Measurements from ENCODE around the gene FUZ. TPM values are rescaled to one million over a fixed set of nuclear protein-coding genes. Genes with fewer than 3 reads are reported as not detected.

The FUZ gene
- total RNA-seq, 1 experiment from 2014 or later, result 31.0 TPM

DNA sequence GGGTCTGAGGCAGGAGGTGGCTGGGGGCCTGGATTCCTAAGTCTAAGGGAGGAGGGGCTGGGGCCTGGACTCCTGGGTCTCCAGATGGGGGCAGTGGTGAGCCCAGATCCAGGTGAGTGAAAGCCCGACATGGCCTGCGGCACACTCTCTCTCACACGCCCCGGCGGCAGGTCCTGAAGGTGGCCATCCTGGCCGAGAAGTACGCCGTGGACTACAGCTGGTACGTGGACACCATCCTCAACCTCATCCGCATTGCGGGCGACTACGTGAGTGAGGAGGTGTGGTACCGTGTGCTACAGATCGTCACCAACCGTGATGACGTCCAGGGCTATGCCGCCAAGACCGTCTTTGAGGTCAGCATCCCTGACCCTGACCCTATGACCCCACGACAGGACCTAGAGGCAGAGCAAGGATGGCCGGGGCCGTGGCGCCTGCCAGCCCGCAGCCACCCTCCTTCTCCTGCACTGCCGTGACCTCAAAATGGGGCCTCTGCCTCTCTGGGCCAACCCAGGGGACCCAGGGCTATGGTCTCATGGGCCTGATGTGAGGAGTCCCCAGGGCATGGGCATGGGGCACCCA lies 13.2 kb downstream of the FUZ start:
- no peak for DNase-seq (ENCODE audit: low read depth, low spot score)
- in situ Hi-C loops (cut with HindIII; ENCODE audit: low pct_unique_long_range_greater_than_20kb, low sequenced_read_pairs), result no loop called here

GRCh38 chr19:49799271-49799797 lies 13.8 kb downstream of the FUZ start:
- no peak for DNase-seq (ENCODE audit: low read depth, low spot score)
- in situ Hi-C loops (cut with HindIII; ENCODE audit: low pct_unique_long_range_greater_than_20kb, low sequenced_read_pairs), result no loop called here

DNA sequence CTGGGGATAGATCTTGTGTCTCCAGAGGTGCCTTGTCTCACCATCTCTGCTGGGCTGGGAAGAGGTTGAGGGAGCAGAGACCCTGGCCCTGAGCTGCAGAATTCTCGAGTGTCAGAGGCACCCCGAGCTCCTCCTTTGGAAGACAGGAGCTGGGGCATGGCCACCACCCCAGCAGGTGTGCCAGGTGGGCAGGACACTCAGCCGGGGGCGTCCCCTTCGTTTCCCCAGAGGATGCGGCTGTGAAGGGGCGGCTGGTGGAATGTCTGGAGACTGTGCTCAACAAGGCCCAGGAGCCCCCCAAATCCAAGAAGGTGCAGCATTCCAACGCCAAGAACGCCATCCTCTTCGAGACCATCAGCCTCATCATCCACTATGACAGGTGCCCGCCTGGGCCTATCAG lies 14.5 kb downstream of the FUZ start:
- DNase-seq (ENCODE audit: low read depth, low spot score), result no peak
- in situ Hi-C loops (cut with HindIII; ENCODE audit: low pct_unique_long_range_greater_than_20kb, low sequenced_read_pairs), result no loop called here

- DNase-seq (ENCODE audit: low read depth, low spot score), result no peak
- in situ Hi-C loops (cut with HindIII; ENCODE audit: low pct_unique_long_range_greater_than_20kb, low sequenced_read_pairs), result no loop called here
Measured at GRCh38 chr19:49795615-49796014, 17.5 kb downstream of the FUZ start.

- no peak for DNase-seq (ENCODE audit: low read depth, low spot score)
- in situ Hi-C loops (cut with HindIII; ENCODE audit: low pct_unique_long_range_greater_than_20kb, low sequenced_read_pairs), result no loop called here
Measured at GRCh38 chr19:49793561-49793840, 19.6 kb downstream of the FUZ start.

GRCh38 chr19:49792829-49793560 lies 20.1 kb downstream of the FUZ start:
- in situ Hi-C loops (cut with HindIII; ENCODE audit: low pct_unique_long_range_greater_than_20kb, low sequenced_read_pairs), result no loop called here
- no peak for DNase-seq (ENCODE audit: low read depth, low spot score)

GRCh38 chr19:49791776-49792445 lies 21.2 kb downstream of the FUZ start:
- DNase-seq (ENCODE audit: low read depth, low spot score), result no peak
- in situ Hi-C loops (cut with HindIII; ENCODE audit: low pct_unique_long_range_greater_than_20kb, low sequenced_read_pairs), result no loop called here

GRCh38 chr19:49790866-49791265 lies 22.2 kb downstream of the FUZ start:
- DNase-seq (ENCODE audit: low read depth, low spot score), result no peak
- in situ Hi-C loops (cut with HindIII; ENCODE audit: low pct_unique_long_range_greater_than_20kb, low sequenced_read_pairs), result no loop called here

- in situ Hi-C loops (cut with HindIII; ENCODE audit: low pct_unique_long_range_greater_than_20kb, low sequenced_read_pairs), result no loop called here
- DNase-seq (ENCODE audit: low read depth, low spot score), result no peak
Measured at GRCh38 chr19:49788857-49789256, 24.2 kb downstream of the FUZ start.

GRCh38 chr19:49787746-49788145 lies 25.3 kb downstream of the FUZ start:
- no peak for DNase-seq (ENCODE audit: low read depth, low spot score)
- in situ Hi-C loops (cut with HindIII; ENCODE audit: low pct_unique_long_range_greater_than_20kb, low sequenced_read_pairs), result no loop called here

- in situ Hi-C loops (cut with HindIII; ENCODE audit: low pct_unique_long_range_greater_than_20kb, low sequenced_read_pairs), result no loop called here
Measured at GRCh38 chr19:49786376-49786820, 26.7 kb downstream of the FUZ start.

GRCh38 chr19:49782515-49782914 lies 30.6 kb downstream of the FUZ start:
- in situ Hi-C loops (cut with HindIII; ENCODE audit: low pct_unique_long_range_greater_than_20kb, low sequenced_read_pairs), result no loop called here
- no peak for DNase-seq (ENCODE audit: low read depth, low spot score)

More at GRCh38 chr19:49786376-49786820, 26.7 kb downstream of the FUZ start:
- DNase-seq (ENCODE audit: low read depth, low spot score), result no peak

DNA sequence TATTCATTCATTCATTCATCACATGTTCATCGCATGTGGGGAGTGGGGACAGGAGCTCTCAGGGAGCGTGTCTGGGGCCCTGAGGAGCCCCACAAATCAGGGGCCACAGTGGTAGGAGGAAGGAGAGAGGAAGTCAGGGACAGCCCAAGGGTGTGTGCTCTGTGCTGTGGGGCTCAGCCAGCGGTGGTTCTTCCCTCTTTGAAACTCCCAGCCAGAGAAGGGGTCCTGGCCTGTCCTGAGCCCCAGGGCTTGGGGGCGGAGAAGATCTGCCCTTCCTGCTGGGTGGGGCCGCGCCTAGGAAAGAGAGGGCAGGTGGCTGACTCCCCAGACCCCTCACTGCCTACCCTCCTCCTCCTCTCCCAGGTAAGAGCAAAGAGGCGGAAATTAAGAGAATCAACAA lies 31.7 kb downstream of the FUZ start:
- in situ Hi-C loops (cut with HindIII; ENCODE audit: low pct_unique_long_range_greater_than_20kb, low sequenced_read_pairs), result no loop called here
- DNase-seq (ENCODE audit: low read depth, low spot score), result no peak

- no peak for DNase-seq (ENCODE audit: low read depth, low spot score)
- in situ Hi-C loops (cut with HindIII; ENCODE audit: low pct_unique_long_range_greater_than_20kb, low sequenced_read_pairs), result no loop called here
Measured at GRCh38 chr19:49780861-49781260, 32.2 kb downstream of the FUZ start.

GRCh38 chr19:49779731-49780555 lies 33.1 kb downstream of the FUZ start:
- in situ Hi-C loops (cut with HindIII; ENCODE audit: low pct_unique_long_range_greater_than_20kb, low sequenced_read_pairs), result no loop called here
- DNase-seq (ENCODE audit: low read depth, low spot score), result no peak

- in situ Hi-C loops (cut with HindIII; ENCODE audit: low pct_unique_long_range_greater_than_20kb, low sequenced_read_pairs), result no loop called here
- no peak for DNase-seq (ENCODE audit: low read depth, low spot score)
Measured at GRCh38 chr19:49776371-49776764, 36.7 kb downstream of the FUZ start.

GRCh38 chr19:49775742-49776370 lies 37.2 kb downstream of the FUZ start:
- DNase-seq (ENCODE audit: low read depth, low spot score), result no peak
- in situ Hi-C loops (cut with HindIII; ENCODE audit: low pct_unique_long_range_greater_than_20kb, low sequenced_read_pairs), result no loop called here

DNA sequence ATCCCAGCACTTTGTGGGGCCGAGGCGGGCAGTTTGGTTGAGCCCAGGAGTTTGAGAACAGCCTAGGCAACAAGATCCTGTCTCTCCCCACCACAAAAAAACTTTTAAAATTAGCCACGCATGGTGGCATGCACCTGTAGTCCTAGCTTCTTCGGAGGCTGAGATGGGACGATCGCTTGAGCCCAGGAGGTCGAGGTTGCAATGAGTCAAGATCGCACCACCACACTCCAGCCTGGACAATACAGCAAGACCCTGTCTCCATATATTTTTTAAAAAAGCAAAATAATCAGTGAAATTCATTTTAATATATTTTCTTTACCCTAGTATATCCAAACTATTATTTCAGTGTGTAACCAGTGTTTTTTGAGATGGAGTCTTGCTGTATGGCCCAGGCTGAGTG lies 38.1 kb downstream of the FUZ start:
- no peak for DNase-seq (ENCODE audit: low read depth, low spot score)
- in situ Hi-C loops (cut with HindIII; ENCODE audit: low pct_unique_long_range_greater_than_20kb, low sequenced_read_pairs), result no loop called here

All from SK-MEL-5 (cell line).